Testis (tissue), 2 donors: ENCODE results near the gene COL6A1.

Source experiments
- POLR2A ChIP-seq: fragments of 450-650 bp; IDR thresholded peaks from one replicate; pipeline ENCODE4 v1.6.1; 2017; ENCODE audit warnings: antibody characterized with exemption, mild to moderate bottlenecking, moderate library complexity
- TF ChIP-seq, protein P1 (sequence below), 3 experiments: fragments of 450-650 bp in 2 of 3; fragments of 200-600 bp in 1 of 3; sonication (generic) in 1 of 3; IDR thresholded peaks; one replicate each; pipeline ENCODE4 v1.5.1; 2016 to 2019; ENCODE audit warnings: antibody characterized with exemption in 3 of 3, mild to moderate bottlenecking in 2 of 3, moderate library complexity in 1 of 3

DNA sequence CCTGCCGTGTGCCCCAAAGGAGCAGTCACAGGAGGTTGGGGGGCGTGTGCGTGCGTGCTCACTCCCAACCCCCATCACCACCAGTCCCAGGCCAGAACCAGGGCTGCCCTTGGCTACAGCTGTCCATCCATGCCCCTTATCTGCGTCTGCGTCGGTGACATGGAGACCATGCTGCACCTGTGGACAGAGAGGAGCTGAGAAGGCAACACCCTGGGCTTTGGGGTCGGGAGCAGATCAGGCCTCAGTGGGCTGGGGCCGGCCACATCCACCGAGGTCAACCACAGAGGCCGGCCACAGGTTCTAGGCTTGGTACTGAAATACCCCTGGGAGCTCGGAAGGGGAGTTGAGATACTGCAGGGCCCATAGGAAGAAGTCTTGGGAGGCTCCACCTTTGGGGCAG, 23.5 kb downstream of the COL6A1 start:
- TF ChIP-seq, protein P1, sequence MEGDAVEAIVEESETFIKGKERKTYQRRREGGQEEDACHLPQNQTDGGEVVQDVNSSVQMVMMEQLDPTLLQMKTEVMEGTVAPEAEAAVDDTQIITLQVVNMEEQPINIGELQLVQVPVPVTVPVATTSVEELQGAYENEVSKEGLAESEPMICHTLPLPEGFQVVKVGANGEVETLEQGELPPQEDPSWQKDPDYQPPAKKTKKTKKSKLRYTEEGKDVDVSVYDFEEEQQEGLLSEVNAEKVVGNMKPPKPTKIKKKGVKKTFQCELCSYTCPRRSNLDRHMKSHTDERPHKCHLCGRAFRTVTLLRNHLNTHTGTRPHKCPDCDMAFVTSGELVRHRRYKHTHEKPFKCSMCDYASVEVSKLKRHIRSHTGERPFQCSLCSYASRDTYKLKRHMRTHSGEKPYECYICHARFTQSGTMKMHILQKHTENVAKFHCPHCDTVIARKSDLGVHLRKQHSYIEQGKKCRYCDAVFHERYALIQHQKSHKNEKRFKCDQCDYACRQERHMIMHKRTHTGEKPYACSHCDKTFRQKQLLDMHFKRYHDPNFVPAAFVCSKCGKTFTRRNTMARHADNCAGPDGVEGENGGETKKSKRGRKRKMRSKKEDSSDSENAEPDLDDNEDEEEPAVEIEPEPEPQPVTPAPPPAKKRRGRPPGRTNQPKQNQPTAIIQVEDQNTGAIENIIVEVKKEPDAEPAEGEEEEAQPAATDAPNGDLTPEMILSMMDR (IDR thresholded peaks at IDR 0.05) = no peak
- TF ChIP-seq POLR2A = no peak
